HEK293 (cell line): ENCODE results near the gene SKAP1.
"Not testable (repeated sequence)": the region's sequence is repeated elsewhere in the genome, so short reads cannot be mapped to it uniquely, and the experiment has no call there.

ENCODE experiments used
- CTCF ChIA-PET: fragments of 350-600 bp; formaldehyde crosslinking; extraction: SDS; loops from one replicate; lab custom pipeline; 2021; ENCODE audit warnings: antibody characterized with exemption; lab: Yijun Ruan, JAX
- POLR2A ChIA-PET: fragments of 300-600 bp; formaldehyde crosslinking; extraction: SDS; loops from one replicate; lab custom pipeline; 2020; ENCODE audit warnings: antibody characterized with exemption, inconsistent platforms; lab: Yijun Ruan, JAX
- H3K27ac ChIP-seq: fragments of 200-500 bp; sonication (Bioruptor generic); 2 replicates; pipeline ENCODE4 v1.5.1; 2014; ENCODE audit warnings: low read depth, low read length, control low read depth, inconsistent platforms; ENCODE audit errors: extremely low read depth
- H3K36me3 ChIP-seq, 2 experiments: fragments of 200-500 bp in 1 of 2; sonication (Bioruptor generic) in 1 of 2; 1 replicate in 1 of 2; 2 replicates in 1 of 2; pipeline ENCODE4 v1.5.1; 2014 to 2017; ENCODE audit warnings: inconsistent platforms in 2 of 2, low read length in 2 of 2; ENCODE audit not compliant: control insufficient read depth in 2 of 2, insufficient read depth in 1 of 2
- H3K4me1 ChIP-seq: fragments of 200-500 bp; sonication (Bioruptor generic); 2 replicates; pipeline ENCODE4 v1.5.1; 2014; ENCODE audit warnings: mild to moderate bottlenecking, low read length, inconsistent platforms; ENCODE audit not compliant: control insufficient read depth, insufficient read depth
- H3K4me3 ChIP-seq: 2 replicates; pipeline ENCODE4 v1.5.1; 2011; ENCODE audit warnings: low read depth, mild to moderate bottlenecking, control low read depth, low read length, moderate library complexity
- H3K9me3 ChIP-seq: fragments of 200-500 bp; sonication (Bioruptor generic); 2 replicates; pipeline ENCODE4 v1.5.1; 2014; ENCODE audit warnings: low read depth, low read length, inconsistent platforms; ENCODE audit not compliant: control insufficient read depth, insufficient read depth
- EGR2 ChIP-seq: fragments of 450-650 bp; formaldehyde crosslinking; IDR thresholded peaks from 2 replicates; pipeline ENCODE4 v1.5.1; 2016; ENCODE audit warnings: low read depth, missing biosample characterization, missing genetic modification characterization
- KLF1 ChIP-seq: fragments of 450-650 bp; formaldehyde crosslinking; IDR thresholded peaks from 2 replicates; pipeline ENCODE4 v1.5.1; 2016; ENCODE audit warnings: missing biosample characterization, missing genetic modification characterization
- OVOL3 ChIP-seq: fragments of 450-650 bp; formaldehyde crosslinking; IDR thresholded peaks from 2 replicates; pipeline ENCODE4 v1.5.1; 2016; ENCODE audit warnings: missing biosample characterization, missing genetic modification characterization
- ZFHX2 ChIP-seq: fragments of 450-650 bp; formaldehyde crosslinking; conservative IDR thresholded peaks from 2 replicates; pipeline ENCODE4 v1.5.1; 2016; ENCODE audit warnings: missing biosample characterization, missing genetic modification characterization
- ZNF132 ChIP-seq: fragments of 450-650 bp; formaldehyde crosslinking; IDR thresholded peaks from 2 replicates; pipeline ENCODE4 v1.5.1; 2017; ENCODE audit warnings: missing biosample characterization, missing genetic modification characterization, borderline replicate concordance
- ZNF266 ChIP-seq: fragments of 450-650 bp; formaldehyde crosslinking; IDR thresholded peaks from 2 replicates; pipeline ENCODE4 v1.5.1; 2016; ENCODE audit warnings: missing biosample characterization, missing genetic modification characterization, low read depth
- ZNF292 ChIP-seq: fragments of 450-650 bp; formaldehyde crosslinking; IDR thresholded peaks from 2 replicates; pipeline ENCODE4 v1.5.1; 2016; ENCODE audit warnings: low read depth, missing biosample characterization, missing genetic modification characterization, borderline replicate concordance
- ZNF341 ChIP-seq: fragments of 450-650 bp; formaldehyde crosslinking; IDR thresholded peaks from 2 replicates; pipeline ENCODE4; 2016; ENCODE audit warnings: low read depth, missing biosample characterization, missing genetic modification characterization
- ZNF366 ChIP-seq: fragments of 450-650 bp; formaldehyde crosslinking; conservative IDR thresholded peaks from 2 replicates; pipeline ENCODE4 v1.5.1; 2016; ENCODE audit warnings: missing biosample characterization, missing genetic modification characterization
- ZNF391 ChIP-seq: fragments of 450-650 bp; formaldehyde crosslinking; IDR thresholded peaks from 2 replicates; pipeline ENCODE4 v1.5.1; 2016; ENCODE audit warnings: low read depth, missing biosample characterization, missing genetic modification characterization, borderline replicate concordance
- ZNF394 ChIP-seq: fragments of 450-650 bp; formaldehyde crosslinking; IDR thresholded peaks from 2 replicates; pipeline ENCODE4 v1.5.1; 2016; ENCODE audit warnings: missing biosample characterization, missing genetic modification characterization, mild to moderate bottlenecking, moderate library complexity, borderline replicate concordance
- ZNF423 ChIP-seq: fragments of 450-650 bp; formaldehyde crosslinking; IDR thresholded peaks from 2 replicates; pipeline ENCODE4 v1.5.1; 2016; ENCODE audit warnings: missing biosample characterization, missing genetic modification characterization
- ZNF426 ChIP-seq: fragments of 450-650 bp; formaldehyde crosslinking; IDR thresholded peaks from 2 replicates; pipeline ENCODE4 v1.5.1; 2017; ENCODE audit warnings: missing biosample characterization, missing genetic modification characterization, mild to moderate bottlenecking, inconsistent platforms, moderate library complexity
- ZNF433 ChIP-seq: fragments of 450-650 bp; formaldehyde crosslinking; IDR thresholded peaks from 2 replicates; pipeline ENCODE4 v1.5.1; 2016; ENCODE audit warnings: missing biosample characterization, missing genetic modification characterization, low read depth
- ZNF501 ChIP-seq: fragments of 450-650 bp; formaldehyde crosslinking; IDR thresholded peaks from 2 replicates; pipeline ENCODE4 v1.5.1; 2016; ENCODE audit warnings: missing biosample characterization, missing genetic modification characterization
- ZNF544 ChIP-seq: fragments of 450-650 bp; formaldehyde crosslinking; IDR thresholded peaks from 2 replicates; pipeline ENCODE4 v1.5.0; 2017; ENCODE audit warnings: missing biosample characterization, missing genetic modification characterization
- ZNF560 ChIP-seq: fragments of 450-650 bp; formaldehyde crosslinking; IDR thresholded peaks from 2 replicates; pipeline ENCODE4 v1.5.1; 2017; ENCODE audit warnings: missing biosample characterization, missing genetic modification characterization, borderline replicate concordance
- ZNF76 ChIP-seq: fragments of 450-650 bp; formaldehyde crosslinking; IDR thresholded peaks from 2 replicates; pipeline ENCODE4; 2016; ENCODE audit warnings: low read depth, missing biosample characterization, missing genetic modification characterization, borderline replicate concordance
- ZNF776 ChIP-seq: fragments of 450-650 bp; formaldehyde crosslinking; IDR thresholded peaks from 2 replicates; pipeline ENCODE4 v1.5.0; 2017; ENCODE audit warnings: missing biosample characterization, missing genetic modification characterization, borderline replicate concordance
- ZSCAN16 ChIP-seq: fragments of 450-650 bp; formaldehyde crosslinking; IDR thresholded peaks from 2 replicates; pipeline ENCODE4 v1.5.1; 2016; ENCODE audit warnings: missing biosample characterization, missing genetic modification characterization
- ZSCAN30 ChIP-seq: fragments of 450-650 bp; IDR thresholded peaks from 2 replicates; pipeline ENCODE4 v1.5.1; 2018; ENCODE audit warnings: missing biosample characterization, mild to moderate bottlenecking, missing genetic modification characterization, moderate library complexity
- ZXDB ChIP-seq: fragments of 450-650 bp; formaldehyde crosslinking; IDR thresholded peaks from 2 replicates; pipeline ENCODE4 v1.5.1; 2016; ENCODE audit warnings: missing biosample characterization, missing genetic modification characterization
- TF ChIP-seq, protein P1 (sequence below): fragments of 450-650 bp; formaldehyde crosslinking; conservative IDR thresholded peaks from 2 replicates; pipeline ENCODE4 v1.5.1; 2016; ENCODE audit warnings: low read depth, missing biosample characterization, missing genetic modification characterization

Gene SKAP1

DNA sequence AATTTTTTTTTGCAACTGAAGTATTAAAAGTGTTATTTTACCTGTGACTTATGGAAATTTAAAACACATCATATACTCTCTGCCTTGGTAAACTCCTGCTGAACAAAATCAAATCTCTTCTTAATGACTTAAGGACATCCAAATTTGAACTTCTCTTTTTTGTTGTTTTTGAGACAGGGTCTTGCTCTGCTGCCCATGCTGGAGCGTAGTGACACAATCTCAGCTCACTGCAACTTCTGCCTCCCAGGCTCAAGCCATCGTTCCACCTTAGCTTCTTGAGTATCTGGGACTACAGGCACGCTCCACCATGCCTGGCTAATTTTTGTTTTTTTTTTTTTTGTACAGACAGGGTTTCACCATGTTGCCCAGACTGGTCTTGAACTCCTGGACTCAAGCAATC, 56.1 kb downstream of the SKAP1 start:
- Histone ChIP-seq H3K9me3 (no peaks in the 10 kb centered on the region), H3K4me1 (no peaks in the 10 kb centered on the region), H3K36me3 (no peaks in the 10 kb centered on the region), H3K4me3 (no peak overlapping the region), H3K27ac (no peak overlapping the region)
- CTCF ChIA-PET, result interaction anchor here (0.6 to 10.7 kb wide), 12 partner anchors 11 to 431 kb away, joined by 3 to 109 read pairs (median 8); no protein-coding TSS in a partner anchor
- POLR2A ChIA-PET, result no interaction called here
- TF ChIP-seq ZNF76, result no peak
- no peak for TF ChIP-seq ZNF501 (tag by site-specific recombination)
- no peak for TF ChIP-seq ZNF341 (tag by site-specific recombination)
- TF ChIP-seq ZNF292, result no peak
- TF ChIP-seq ZNF132 (tag by site-specific recombination), result no peak
- no peak for TF ChIP-seq ZNF423 (tag by site-specific recombination)
- no peak for TF ChIP-seq ZNF366 (tag by site-specific recombination)
- TF ChIP-seq ZNF776, result no peak
- TF ChIP-seq KLF1, result no peak
- no peak for TF ChIP-seq ZNF544 (tag by site-specific recombination)
- TF ChIP-seq ZNF266 (tag by site-specific recombination), result no peak
- TF ChIP-seq ZNF433 (tag by site-specific recombination), result no peak
- no peak for TF ChIP-seq OVOL3 (tag by site-specific recombination)
- TF ChIP-seq ZSCAN30 (tag by site-specific recombination), result no peak

DNA sequence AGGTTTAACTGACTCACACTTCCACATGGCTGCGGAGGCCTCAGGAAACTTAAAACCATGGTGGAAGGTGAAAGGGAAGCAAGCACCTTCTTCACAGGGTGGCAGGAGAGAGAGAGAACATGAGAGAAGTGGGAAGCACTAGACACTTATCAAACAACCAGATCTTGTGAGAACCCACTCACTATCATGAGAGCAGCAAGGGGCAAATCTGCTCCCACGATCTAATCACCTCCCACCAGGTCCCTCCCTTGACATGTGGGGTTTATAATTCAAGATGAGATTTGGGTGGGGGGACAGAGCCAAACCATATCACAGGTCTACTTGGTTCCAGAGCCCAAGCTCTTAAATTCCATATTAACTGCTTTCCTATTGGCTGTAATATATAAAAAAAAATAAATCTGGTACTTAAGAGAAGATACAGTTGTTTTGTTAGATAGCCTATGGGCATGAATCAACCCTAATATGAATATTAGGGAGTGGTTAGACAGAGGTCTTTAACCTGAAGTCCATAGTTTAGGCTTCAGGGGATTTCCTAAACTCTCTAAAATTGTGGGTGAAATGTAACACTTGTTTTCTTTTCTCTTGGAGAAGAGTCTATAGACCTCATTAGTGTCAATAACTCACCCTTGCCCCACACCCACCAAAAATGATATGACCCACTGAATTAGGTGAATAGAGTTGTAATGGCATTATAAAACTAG, 56.7 kb downstream of the SKAP1 start:
- no peaks in the 10 kb centered on the region for H3K36me3 ChIP-seq
- H3K9me3 ChIP-seq, result no peaks in the 10 kb centered on the region
- ChIA-PET POLR2A (no interaction called here), CTCF (interaction anchor here (0.6 to 10.7 kb wide), 19 partner anchors 9 to 348 kb away, joined by 3 to 109 read pairs (median 5); no protein-coding TSS in a partner anchor)
- no peak overlapping the region for H3K4me3 ChIP-seq
- TF ChIP-seq ZNF391 (tag by site-specific recombination) (no peak), EGR2 (peak; percentile 75), ZSCAN16 (tag by site-specific recombination) (no peak), ZFHX2 (tag by site-specific recombination) (peak; percentile 74)
- no peak overlapping the region for H3K27ac ChIP-seq
- no peaks in the 10 kb centered on the region for H3K4me1 ChIP-seq

DNA sequence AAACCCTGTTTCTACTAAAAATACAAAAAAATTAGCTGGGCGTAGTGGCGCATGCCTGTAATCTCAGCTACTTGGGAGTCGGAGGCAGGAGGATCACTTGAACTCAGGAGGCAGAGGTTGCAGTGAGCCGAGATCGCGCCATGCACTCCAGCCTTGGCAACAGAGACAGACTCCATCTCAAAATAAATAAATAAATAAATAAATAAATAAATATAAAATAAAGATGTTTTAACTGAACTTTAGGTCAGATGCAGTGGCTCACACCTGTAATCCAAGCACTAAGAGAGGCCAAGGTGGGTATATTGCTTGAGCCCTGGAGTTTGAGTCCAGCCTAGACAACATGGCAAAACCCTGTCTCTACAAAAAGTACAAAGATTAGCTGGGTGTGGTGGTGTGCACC, 61.0 kb downstream of the SKAP1 start:
- H3K4me1 ChIP-seq, POLR2A ChIA-PET, H3K4me3 ChIP-seq, H3K36me3 ChIP-seq, H3K27ac ChIP-seq, H3K9me3 ChIP-seq: not testable (repeated sequence)
- CTCF ChIA-PET, result interaction anchor here (0.7 to 7.1 kb wide), 6 partner anchors 17 to 153 kb away, joined by 3 to 45 read pairs (median 3); no protein-coding TSS in a partner anchor
- TF ChIP-seq, protein P1, sequence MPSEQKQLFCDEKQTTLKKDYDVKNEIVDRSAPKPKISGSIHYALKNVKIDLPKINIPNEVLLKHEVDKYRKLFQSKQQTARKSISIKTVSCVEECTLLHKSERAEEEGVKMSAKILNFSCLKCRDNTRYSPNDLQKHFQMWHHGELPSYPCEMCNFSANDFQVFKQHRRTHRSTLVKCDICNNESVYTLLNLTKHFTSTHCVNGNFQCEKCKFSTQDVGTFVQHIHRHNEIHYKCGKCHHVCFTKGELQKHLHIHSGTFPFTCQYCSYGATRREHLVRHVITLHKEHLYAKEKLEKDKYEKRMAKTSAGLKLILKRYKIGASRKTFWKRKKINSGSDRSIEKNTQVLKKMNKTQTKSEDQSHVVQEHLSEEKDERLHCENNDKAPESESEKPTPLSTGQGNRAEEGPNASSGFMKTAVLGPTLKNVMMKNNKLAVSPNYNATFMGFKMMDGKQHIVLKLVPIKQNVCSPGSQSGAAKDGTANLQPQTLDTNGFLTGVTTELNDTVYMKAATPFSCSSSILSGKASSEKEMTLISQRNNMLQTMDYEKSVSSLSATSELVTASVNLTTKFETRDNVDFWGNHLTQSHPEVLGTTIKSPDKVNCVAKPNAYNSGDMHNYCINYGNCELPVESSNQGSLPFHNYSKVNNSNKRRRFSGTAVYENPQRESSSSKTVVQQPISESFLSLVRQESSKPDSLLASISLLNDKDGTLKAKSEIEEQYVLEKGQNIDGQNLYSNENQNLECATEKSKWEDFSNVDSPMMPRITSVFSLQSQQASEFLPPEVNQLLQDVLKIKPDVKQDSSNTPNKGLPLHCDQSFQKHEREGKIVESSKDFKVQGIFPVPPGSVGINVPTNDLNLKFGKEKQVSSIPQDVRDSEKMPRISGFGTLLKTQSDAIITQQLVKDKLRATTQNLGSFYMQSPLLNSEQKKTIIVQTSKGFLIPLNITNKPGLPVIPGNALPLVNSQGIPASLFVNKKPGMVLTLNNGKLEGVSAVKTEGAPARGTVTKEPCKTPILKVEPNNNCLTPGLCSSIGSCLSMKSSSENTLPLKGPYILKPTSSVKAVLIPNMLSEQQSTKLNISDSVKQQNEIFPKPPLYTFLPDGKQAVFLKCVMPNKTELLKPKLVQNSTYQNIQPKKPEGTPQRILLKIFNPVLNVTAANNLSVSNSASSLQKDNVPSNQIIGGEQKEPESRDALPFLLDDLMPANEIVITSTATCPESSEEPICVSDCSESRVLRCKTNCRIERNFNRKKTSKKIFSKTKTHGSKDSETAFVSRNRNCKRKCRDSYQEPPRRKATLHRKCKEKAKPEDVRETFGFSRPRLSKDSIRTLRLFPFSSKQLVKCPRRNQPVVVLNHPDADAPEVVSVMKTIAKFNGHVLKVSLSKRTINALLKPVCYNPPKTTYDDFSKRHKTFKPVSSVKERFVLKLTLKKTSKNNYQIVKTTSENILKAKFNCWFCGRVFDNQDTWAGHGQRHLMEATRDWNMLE (tag by site-specific recombination), result peak; percentile 63; the same call in 1 of the 2 replicates
- peak; percentile 53 for TF ChIP-seq ZNF426 (tag by site-specific recombination)
- TF ChIP-seq ZNF394 (tag by site-specific recombination), result peak; percentile 81; the same call in 1 of the 2 replicates
- TF ChIP-seq ZXDB (tag by site-specific recombination), result 0 out of 2 replicates have a peak, but pooled peaks have one; percentile 30
- 0 out of 2 replicates have a peak, but pooled peaks have one; percentile 24 for TF ChIP-seq ZNF560 (tag by site-specific recombination)
